Testis (tissue), 3 donors: ENCODE results near the gene LSM11. TPM values are rescaled to one million over a fixed set of nuclear protein-coding genes. Genes with fewer than 3 reads are reported as not detected.

Source experiments
- DNase-seq: peaks from one replicate; pipeline ENCODE4 v3.0.0-alpha.2; 2019
- H3K27ac ChIP-seq, 2 donors: fragments of 200-600 bp; sonication (generic); one replicate each; pipeline ENCODE4 v1.5.1; 2019
- H3K27me3 ChIP-seq: fragments of 200-600 bp; sonication (generic); one replicate; pipeline ENCODE4 v1.5.1; 2019
- H3K36me3 ChIP-seq: fragments of 200-600 bp; sonication (generic); one replicate; pipeline ENCODE4 v1.5.1; 2017; ENCODE audit warnings: low read depth; ENCODE audit errors: missing control alignments
- H3K4me1 ChIP-seq: fragments of 200-600 bp; sonication (generic); one replicate; pipeline ENCODE4 v1.5.1; 2019
- H3K4me3 ChIP-seq, 2 donors: fragments of 200-600 bp; sonication (generic); one replicate each; pipeline ENCODE4 v1.5.1; 2017 to 2019
- H3K9me3 ChIP-seq: fragments of 200-600 bp; sonication (generic); one replicate; pipeline ENCODE4 v1.5.1; 2017
- POLR2A ChIP-seq: fragments of 450-650 bp; IDR thresholded peaks from one replicate; pipeline ENCODE4 v1.6.1; 2017; ENCODE audit warnings: antibody characterized with exemption, mild to moderate bottlenecking, moderate library complexity
- WGBS, 2 donors: methylation state at CpG; one replicate each; pipeline ENCODE4 v1.1.5; 2018; 5-methylcytosine and 5-hydroxymethylcytosine counted together
- intact Hi-C: fragments of 100-400 bp; cut with DNase I; formaldehyde crosslinking; loops from one replicate; pipeline ENCODE4 v1.15.1; 2023; ENCODE audit warnings: low total_unique reads
- polyA plus RNA-seq: library from polyadenylated mRNA; stranded (reverse); fragments of 350-450 nt; fragmentation: Illumina TruSeq; extraction: RNeasy Lipid Tissue Mini Kit (QIAGEN cat#74804); gene quantifications from one replicate; pipeline ENCODE4 v1.2.3, GENCODE V29; 2014; ENCODE audit warnings: low read depth, low replicate concordance; ENCODE audit not compliant: insufficient read depth
- total RNA-seq, 2 donors: library from RNA; depleted of rRNA; stranded (reverse); fragments of >200 nt; gene quantifications; one replicate each; pipeline ENCODE4 v1.2.3, GENCODE V29; 2016
- TF ChIP-seq, protein P1 (sequence below), 3 experiments: fragments of 450-650 bp in 2 of 3; fragments of 200-600 bp in 1 of 3; sonication (generic) in 1 of 3; IDR thresholded peaks; one replicate each; pipeline ENCODE4 v1.5.1; 2016 to 2019; ENCODE audit warnings: antibody characterized with exemption in 3 of 3, mild to moderate bottlenecking in 2 of 3, moderate library complexity in 1 of 3

LSM11 gene
- total and polyA plus RNA-seq, 3 donors from 2014 or later = 7.7 to 9.8 (median 9.5) TPM

DNA sequence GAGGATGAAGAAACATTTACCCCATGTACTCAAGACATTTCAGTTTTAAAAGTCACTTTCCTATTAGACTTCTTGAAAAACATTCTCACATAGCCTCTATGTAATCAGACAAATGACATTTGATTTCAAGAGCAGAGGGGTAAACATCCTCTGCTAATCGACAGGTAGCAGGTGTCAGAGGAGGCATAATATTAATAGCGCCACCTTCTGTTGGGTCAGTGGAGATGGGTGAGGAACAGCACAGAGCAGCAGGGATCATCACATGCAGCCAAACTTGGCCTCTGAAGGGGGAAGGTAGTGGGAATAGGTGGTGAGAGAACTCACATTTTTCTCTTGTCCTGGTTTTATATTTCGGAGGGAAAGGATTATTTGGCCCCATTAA, 3.3 kb upstream of the LSM11 start:
- whole genome bisulfite sequencing, 2 donors = 67 to 69% methylated on average over 3 of the region's 3 CpGs
- no peak for DNase-seq
- H3K4me1 ChIP-seq = peaks cover 5% of the 10 kb centered on the region

DNA sequence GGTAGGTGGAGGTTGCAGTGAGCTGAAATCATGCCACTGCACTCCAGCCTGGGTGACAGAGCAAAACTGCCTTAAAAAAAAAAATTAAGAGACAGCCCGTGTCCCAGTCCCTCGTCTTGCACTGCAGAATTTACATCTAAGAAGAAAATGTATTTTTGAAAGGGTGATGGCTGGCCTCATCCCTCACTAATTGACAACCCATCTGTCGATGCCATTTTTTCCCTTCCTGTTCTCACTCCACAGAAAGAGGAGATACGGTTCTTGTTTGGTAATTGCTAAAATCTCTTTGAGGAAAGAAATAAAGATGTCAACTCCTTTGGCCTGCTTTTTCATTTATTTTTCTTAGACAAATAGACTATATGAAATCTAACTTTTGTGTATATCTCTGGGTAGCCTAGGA, 2.4 kb upstream of the LSM11 start:
- no peak for DNase-seq
- intact Hi-C loops = no loop called here
- H3K4me1 ChIP-seq = peaks cover 8% of the 10 kb centered on the region
- no peak overlapping the region for H3K4me3 ChIP-seq
- H3K27me3 ChIP-seq = no peaks in the 10 kb centered on the region
- H3K36me3 ChIP-seq = no peaks in the 10 kb centered on the region
- H3K27ac ChIP-seq = no peak overlapping the region
- H3K9me3 ChIP-seq = no peaks in the 10 kb centered on the region
- WGBS, 2 donors = 77 to 86% methylated on average over 4 of the region's 4 CpGs
- TF ChIP-seq, protein P1, sequence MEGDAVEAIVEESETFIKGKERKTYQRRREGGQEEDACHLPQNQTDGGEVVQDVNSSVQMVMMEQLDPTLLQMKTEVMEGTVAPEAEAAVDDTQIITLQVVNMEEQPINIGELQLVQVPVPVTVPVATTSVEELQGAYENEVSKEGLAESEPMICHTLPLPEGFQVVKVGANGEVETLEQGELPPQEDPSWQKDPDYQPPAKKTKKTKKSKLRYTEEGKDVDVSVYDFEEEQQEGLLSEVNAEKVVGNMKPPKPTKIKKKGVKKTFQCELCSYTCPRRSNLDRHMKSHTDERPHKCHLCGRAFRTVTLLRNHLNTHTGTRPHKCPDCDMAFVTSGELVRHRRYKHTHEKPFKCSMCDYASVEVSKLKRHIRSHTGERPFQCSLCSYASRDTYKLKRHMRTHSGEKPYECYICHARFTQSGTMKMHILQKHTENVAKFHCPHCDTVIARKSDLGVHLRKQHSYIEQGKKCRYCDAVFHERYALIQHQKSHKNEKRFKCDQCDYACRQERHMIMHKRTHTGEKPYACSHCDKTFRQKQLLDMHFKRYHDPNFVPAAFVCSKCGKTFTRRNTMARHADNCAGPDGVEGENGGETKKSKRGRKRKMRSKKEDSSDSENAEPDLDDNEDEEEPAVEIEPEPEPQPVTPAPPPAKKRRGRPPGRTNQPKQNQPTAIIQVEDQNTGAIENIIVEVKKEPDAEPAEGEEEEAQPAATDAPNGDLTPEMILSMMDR (IDR thresholded peaks at IDR 0.05) = no peak
- no peak for TF ChIP-seq POLR2A

More for the DNA sequence above, 3.3 kb upstream of the LSM11 start:
- intact Hi-C loops = no loop called here
- Histone ChIP-seq H3K36me3 (no peaks in the 10 kb centered on the region), H3K9me3 (no peaks in the 10 kb centered on the region), H3K27me3 (no peaks in the 10 kb centered on the region), H3K27ac (no peak overlapping the region), H3K4me3 (no peak overlapping the region)
- no peak for TF ChIP-seq POLR2A
- TF ChIP-seq, protein P1 (IDR thresholded peaks at IDR 0.05) = peak in 1 of 3 experiments; percentile 16

DNA sequence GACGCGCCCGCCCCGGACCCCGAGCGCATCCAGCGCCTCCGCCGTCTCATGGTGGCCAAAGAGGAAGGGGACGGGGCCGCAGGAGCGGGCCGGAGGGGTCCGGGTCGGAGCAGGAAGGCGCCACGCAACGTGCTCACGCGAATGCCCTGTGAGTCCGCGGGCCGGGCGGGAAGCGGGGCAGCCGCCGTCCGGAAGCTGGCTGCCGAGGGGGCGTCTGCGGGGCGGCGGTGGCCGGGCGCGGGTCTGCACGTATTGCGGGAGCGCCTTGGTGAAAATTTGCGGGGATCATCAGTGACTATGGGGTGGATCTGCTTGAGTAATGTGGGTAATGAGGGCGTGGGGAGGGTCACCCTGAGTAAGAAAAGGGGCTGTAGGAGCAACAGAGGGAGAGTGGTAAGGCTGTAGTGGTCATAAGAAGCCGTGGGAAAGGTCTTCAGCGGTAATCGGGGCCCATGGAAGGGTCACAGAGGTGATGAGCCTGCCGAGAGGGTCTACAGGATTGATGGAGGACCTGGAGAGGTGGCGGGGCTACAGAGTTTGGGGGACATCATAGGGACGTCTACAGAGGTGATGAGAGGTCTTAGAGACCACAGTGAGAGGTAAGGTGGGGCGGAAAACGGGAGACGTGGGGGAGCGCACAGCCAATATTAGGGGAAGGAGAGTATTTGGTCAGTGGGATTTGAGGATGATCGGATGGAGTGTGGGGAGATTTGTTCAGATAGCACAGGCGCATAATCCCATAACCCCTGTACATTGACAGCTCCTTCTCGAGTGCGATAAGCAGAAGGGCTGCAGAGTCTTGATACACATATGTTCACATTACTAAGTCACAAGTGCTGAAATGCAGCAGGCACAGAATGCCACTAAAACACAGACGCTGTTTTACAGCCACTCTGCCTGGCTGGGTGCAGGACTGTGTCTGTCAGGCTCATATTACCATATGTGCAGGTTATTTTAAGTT, 819 bp downstream of the LSM11 start:
- H3K4me1 ChIP-seq = peaks cover 8% of the 10 kb centered on the region
- 4 to 5% methylated on average over 18 to 56 of the region's 56 CpGs for whole genome bisulfite sequencing, 2 donors
- intact Hi-C loops = no loop called here

DNA sequence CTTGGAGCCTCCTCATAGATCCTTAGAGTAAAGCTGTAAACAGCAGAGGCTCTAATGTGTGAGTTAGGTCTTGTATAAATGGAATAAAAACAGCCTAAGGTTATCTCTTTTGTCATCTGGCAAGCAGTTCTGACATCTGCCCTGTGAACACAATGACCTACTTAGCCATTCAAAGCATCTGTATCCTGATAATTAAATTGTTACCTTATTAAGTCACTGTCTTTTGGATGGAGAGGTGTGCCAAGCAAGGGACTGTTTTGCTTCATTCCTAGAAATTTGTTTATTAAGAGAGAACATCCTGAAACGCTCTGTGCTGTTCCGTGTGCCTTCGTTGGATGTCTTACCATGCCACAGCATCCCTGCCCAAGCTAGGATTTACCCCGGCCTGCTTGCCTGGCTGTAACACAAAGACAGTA, 1.5 kb downstream of the LSM11 start:
- 38 to 39% methylated on average over 4 of the region's 4 CpGs for WGBS, 2 donors
- H3K4me3 ChIP-seq = peak overlapping the region in 1 of 2 donors; percentile 76

More for the DNA sequence above, 819 bp downstream of the LSM11 start:
- no peak for TF ChIP-seq POLR2A
- TF ChIP-seq, protein P1 (IDR thresholded peaks at IDR 0.05) = no peak
- Histone ChIP-seq H3K27me3 (no peaks in the 10 kb centered on the region), H3K36me3 (no peaks in the 10 kb centered on the region), H3K9me3 (no peaks in the 10 kb centered on the region), H3K27ac (peak overlapping the region in 1 of 2 donors; percentile 56), H3K4me3 (peak overlapping the region; percentile 76 to 86)
- no peak for DNase-seq

More for the DNA sequence above, 1.5 kb downstream of the LSM11 start:
- no peak for DNase-seq
- H3K9me3 ChIP-seq = no peaks in the 10 kb centered on the region
- H3K4me1 ChIP-seq = peaks cover 8% of the 10 kb centered on the region
- no peak overlapping the region for H3K27ac ChIP-seq
- H3K27me3 ChIP-seq = no peaks in the 10 kb centered on the region
- intact Hi-C loops = no loop called here
- no peak for TF ChIP-seq POLR2A
- TF ChIP-seq, protein P1 (IDR thresholded peaks at IDR 0.05) = no peak
- no peaks in the 10 kb centered on the region for H3K36me3 ChIP-seq
